Neural cell (in vitro differentiated cells): ENCODE measurements around the gene MAP7D2. TPM values are rescaled to one million over a fixed set of nuclear protein-coding genes. Genes with fewer than 3 reads are reported as not detected.

Source experiments
- H2AFZ ChIP-seq: fragments of 200-600, 300-800 bp; sonication (generic), shearing (Covaris generic); 2 replicates; pipeline ENCODE4 v1.6.0; 2014; ENCODE audit warnings: low read depth, mild to moderate bottlenecking, antibody characterized with exemption, low read length, moderate library complexity
- H3F3A ChIP-seq: fragments of 200-600 bp; shearing (Covaris generic); 2 replicates; pipeline ENCODE4 v1.6.1; 2016; ENCODE audit warnings: mild to moderate bottlenecking, moderate library complexity, mixed read lengths, antibody characterized with exemption, low read length; ENCODE audit not compliant: insufficient read depth, poor library complexity, severe bottlenecking
- H3K27ac ChIP-seq: fragments of 200-600, 300-800 bp; sonication (generic), shearing (Covaris generic); 2 replicates; pipeline ENCODE4 v1.5.1; 2014; ENCODE audit warnings: mild to moderate bottlenecking, low read length, moderate library complexity
- H3K27me3 ChIP-seq: fragments of 300-800, 200-600 bp; sonication (generic), shearing (Covaris generic); 2 replicates; pipeline ENCODE4 v1.6.0; 2014; ENCODE audit warnings: mild to moderate bottlenecking, low read depth, low read length, moderate library complexity; ENCODE audit not compliant: insufficient read depth
- H3K36me3 ChIP-seq: fragments of 300-800, 200-600 bp; sonication (generic), shearing (Covaris generic); 2 replicates; pipeline ENCODE4 v1.5.1; 2014; ENCODE audit warnings: mild to moderate bottlenecking, antibody characterized with exemption, low read length, moderate library complexity; ENCODE audit not compliant: insufficient read depth
- H3K4me2 ChIP-seq: fragments of 300-800, 200-600 bp; sonication (generic), shearing (Covaris generic); 2 replicates; pipeline ENCODE4 v1.6.0; 2014; ENCODE audit warnings: mild to moderate bottlenecking, low read length
- H3K4me3 ChIP-seq: fragments of 300-800, 200-600 bp; sonication (generic), shearing (Covaris generic); 2 replicates; pipeline ENCODE4 v1.5.1; 2014; ENCODE audit warnings: mild to moderate bottlenecking, low read length, moderate library complexity
- H3K79me2 ChIP-seq: fragments of 200-600 bp; shearing (Covaris generic); replicated peaks from 2 replicates; pipeline ENCODE4 v1.6.0; 2014; ENCODE audit warnings: mild to moderate bottlenecking, low read length, moderate library complexity; ENCODE audit not compliant: insufficient read depth
- H3K9ac ChIP-seq: fragments of 300-800, 200-600 bp; sonication (generic), shearing (Covaris generic); 2 replicates; pipeline ENCODE4 v1.6.1; 2016; ENCODE audit warnings: mild to moderate bottlenecking, low read length, mixed read lengths
- H3K9me2 ChIP-seq: fragments of 200-600 bp; shearing (Covaris generic); 2 replicates; pipeline ENCODE4 v1.6.1; 2016; ENCODE audit warnings: mild to moderate bottlenecking, low read length, mixed read lengths; ENCODE audit not compliant: insufficient read depth
- H3K9me3 ChIP-seq: fragments of 200-600, 300-800 bp; sonication (generic), shearing (Covaris generic); 2 replicates; pipeline ENCODE4 v1.6.1; 2016; ENCODE audit warnings: mild to moderate bottlenecking, mixed run types, low read length, moderate library complexity, mixed read lengths
- H4K20me1 ChIP-seq: fragments of 200-600 bp; shearing (Covaris generic); 2 replicates; pipeline ENCODE4 v1.6.1; 2016; ENCODE audit warnings: mild to moderate bottlenecking, mixed run types; ENCODE audit not compliant: insufficient read depth
- EP300 ChIP-seq: fragments of 450-650 bp; conservative IDR thresholded peaks from 2 replicates; pipeline ENCODE4 v1.6.1; 2014; ENCODE audit warnings: antibody characterized with exemption, mild to moderate bottlenecking, moderate library complexity; ENCODE audit not compliant: poor library complexity, severe bottlenecking
- EZH2 ChIP-seq: fragments of 200-600, 300-800 bp; shearing (Covaris generic), sonication (generic); IDR thresholded peaks from 2 replicates; pipeline ENCODE4 v1.6.1; 2014; ENCODE audit warnings: antibody characterized with exemption, low read length, borderline replicate concordance, mild to moderate bottlenecking; ENCODE audit not compliant: insufficient read depth, poor library complexity, severe bottlenecking
- MXI1 ChIP-seq: fragments of 450-650 bp; conservative IDR thresholded peaks from 2 replicates; pipeline ENCODE4 v1.6.1; 2014; ENCODE audit warnings: antibody characterized with exemption, mild to moderate bottlenecking; ENCODE audit not compliant: poor library complexity, severe bottlenecking
- POLR2AphosphoS5 ChIP-seq: IDR thresholded peaks from 2 replicates; pipeline ENCODE4 v1.6.1; 2012
- RAD21 ChIP-seq: fragments of 450-650 bp; conservative IDR thresholded peaks from 2 replicates; pipeline ENCODE4 v1.6.1; 2014; ENCODE audit warnings: antibody characterized with exemption, mild to moderate bottlenecking, moderate library complexity
- SMC3 ChIP-seq: fragments of 450-650 bp; conservative IDR thresholded peaks from 2 replicates; pipeline ENCODE4 v1.6.1; 2014; ENCODE audit warnings: antibody characterized with exemption, mild to moderate bottlenecking, moderate library complexity; ENCODE audit not compliant: poor library complexity
- TAF1 ChIP-seq: IDR thresholded peaks from 2 replicates; pipeline ENCODE4 v1.6.1; 2012; ENCODE audit warnings: low read depth
- polyA plus RNA-seq: library from polyadenylated mRNA; depleted of rRNA; stranded (reverse); fragments of >200 nt; gene quantifications from 2 replicates; pipeline ENCODE4 v1.2.3, GENCODE V29; 2014
- TF ChIP-seq, protein P1 (sequence below): fragments of 450-650 bp; IDR thresholded peaks from 2 replicates; pipeline ENCODE4 v1.5.1; 2014; ENCODE audit warnings: antibody characterized with exemption, mild to moderate bottlenecking, moderate library complexity; ENCODE audit not compliant: poor library complexity, severe bottlenecking
- TF ChIP-seq, protein P2 (sequence below): IDR thresholded peaks from 2 replicates; pipeline ENCODE4 v1.6.1; 2012; ENCODE audit warnings: borderline replicate concordance

The MAP7D2 gene
- polyA plus RNA-seq, 1 donor from 2014 or later = 6.4 TPM

- no peaks in the 10 kb centered on the region for H3K79me2 ChIP-seq
- no peak overlapping the region for H3K4me3 ChIP-seq
- H3K27me3 ChIP-seq = no peaks in the 10 kb centered on the region
- TF ChIP-seq, protein P1, sequence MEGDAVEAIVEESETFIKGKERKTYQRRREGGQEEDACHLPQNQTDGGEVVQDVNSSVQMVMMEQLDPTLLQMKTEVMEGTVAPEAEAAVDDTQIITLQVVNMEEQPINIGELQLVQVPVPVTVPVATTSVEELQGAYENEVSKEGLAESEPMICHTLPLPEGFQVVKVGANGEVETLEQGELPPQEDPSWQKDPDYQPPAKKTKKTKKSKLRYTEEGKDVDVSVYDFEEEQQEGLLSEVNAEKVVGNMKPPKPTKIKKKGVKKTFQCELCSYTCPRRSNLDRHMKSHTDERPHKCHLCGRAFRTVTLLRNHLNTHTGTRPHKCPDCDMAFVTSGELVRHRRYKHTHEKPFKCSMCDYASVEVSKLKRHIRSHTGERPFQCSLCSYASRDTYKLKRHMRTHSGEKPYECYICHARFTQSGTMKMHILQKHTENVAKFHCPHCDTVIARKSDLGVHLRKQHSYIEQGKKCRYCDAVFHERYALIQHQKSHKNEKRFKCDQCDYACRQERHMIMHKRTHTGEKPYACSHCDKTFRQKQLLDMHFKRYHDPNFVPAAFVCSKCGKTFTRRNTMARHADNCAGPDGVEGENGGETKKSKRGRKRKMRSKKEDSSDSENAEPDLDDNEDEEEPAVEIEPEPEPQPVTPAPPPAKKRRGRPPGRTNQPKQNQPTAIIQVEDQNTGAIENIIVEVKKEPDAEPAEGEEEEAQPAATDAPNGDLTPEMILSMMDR = no peak
- no peak for TF ChIP-seq SMC3
- no peak for TF ChIP-seq EZH2
- no peak for TF ChIP-seq RAD21
- TF ChIP-seq TAF1 = no peak
- TF ChIP-seq MXI1 = no peak
- no peak for TF ChIP-seq EP300
- TF ChIP-seq POLR2AphosphoS5 = no peak
- TF ChIP-seq, protein P2, sequence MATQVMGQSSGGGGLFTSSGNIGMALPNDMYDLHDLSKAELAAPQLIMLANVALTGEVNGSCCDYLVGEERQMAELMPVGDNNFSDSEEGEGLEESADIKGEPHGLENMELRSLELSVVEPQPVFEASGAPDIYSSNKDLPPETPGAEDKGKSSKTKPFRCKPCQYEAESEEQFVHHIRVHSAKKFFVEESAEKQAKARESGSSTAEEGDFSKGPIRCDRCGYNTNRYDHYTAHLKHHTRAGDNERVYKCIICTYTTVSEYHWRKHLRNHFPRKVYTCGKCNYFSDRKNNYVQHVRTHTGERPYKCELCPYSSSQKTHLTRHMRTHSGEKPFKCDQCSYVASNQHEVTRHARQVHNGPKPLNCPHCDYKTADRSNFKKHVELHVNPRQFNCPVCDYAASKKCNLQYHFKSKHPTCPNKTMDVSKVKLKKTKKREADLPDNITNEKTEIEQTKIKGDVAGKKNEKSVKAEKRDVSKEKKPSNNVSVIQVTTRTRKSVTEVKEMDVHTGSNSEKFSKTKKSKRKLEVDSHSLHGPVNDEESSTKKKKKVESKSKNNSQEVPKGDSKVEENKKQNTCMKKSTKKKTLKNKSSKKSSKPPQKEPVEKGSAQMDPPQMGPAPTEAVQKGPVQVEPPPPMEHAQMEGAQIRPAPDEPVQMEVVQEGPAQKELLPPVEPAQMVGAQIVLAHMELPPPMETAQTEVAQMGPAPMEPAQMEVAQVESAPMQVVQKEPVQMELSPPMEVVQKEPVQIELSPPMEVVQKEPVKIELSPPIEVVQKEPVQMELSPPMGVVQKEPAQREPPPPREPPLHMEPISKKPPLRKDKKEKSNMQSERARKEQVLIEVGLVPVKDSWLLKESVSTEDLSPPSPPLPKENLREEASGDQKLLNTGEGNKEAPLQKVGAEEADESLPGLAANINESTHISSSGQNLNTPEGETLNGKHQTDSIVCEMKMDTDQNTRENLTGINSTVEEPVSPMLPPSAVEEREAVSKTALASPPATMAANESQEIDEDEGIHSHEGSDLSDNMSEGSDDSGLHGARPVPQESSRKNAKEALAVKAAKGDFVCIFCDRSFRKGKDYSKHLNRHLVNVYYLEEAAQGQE = no peak
- no peaks in the 10 kb centered on the region for H3F3A ChIP-seq
- H3K27ac ChIP-seq = no peak overlapping the region
- H3K9me2 ChIP-seq = no peaks in the 10 kb centered on the region
- no peak overlapping the region for H3K4me2 ChIP-seq
- H2AFZ ChIP-seq = no peak overlapping the region
- H4K20me1 ChIP-seq = no peaks in the 10 kb centered on the region
- no peaks in the 10 kb centered on the region for H3K36me3 ChIP-seq
- H3K9ac ChIP-seq = no peak overlapping the region
- H3K9me3 ChIP-seq = no peaks in the 10 kb centered on the region
Observed at GRCh38 chrX:20011608-20012007, 105.1 kb downstream of the MAP7D2 start.

GRCh38 chrX:20007962-20008622 is 108.6 kb downstream of the MAP7D2 start:
- H3K9me3 ChIP-seq = no peaks in the 10 kb centered on the region
- H3K27ac ChIP-seq = no peak overlapping the region
- H3K9me2 ChIP-seq = no peaks in the 10 kb centered on the region
- no peak overlapping the region for H3K4me2 ChIP-seq
- H3F3A ChIP-seq = no peaks in the 10 kb centered on the region
- H3K27me3 ChIP-seq = no peaks in the 10 kb centered on the region
- H3K79me2 ChIP-seq = no peaks in the 10 kb centered on the region
- no peak for TF ChIP-seq SMC3
- TF ChIP-seq, protein P1 = no peak
- TF ChIP-seq EZH2 = no peak
- TF ChIP-seq, protein P2 = no peak
- TF ChIP-seq EP300 = no peak
- no peak for TF ChIP-seq MXI1
- no peak overlapping the region for H3K9ac ChIP-seq
- no peak overlapping the region for H2AFZ ChIP-seq
- no peaks in the 10 kb centered on the region for H3K36me3 ChIP-seq
- H3K4me3 ChIP-seq = no peak overlapping the region
- H4K20me1 ChIP-seq = no peaks in the 10 kb centered on the region
